Femur (tissue), 1 donor: ENCODE measurements around the gene AOAH.
"Not testable (repeated sequence)": the region's sequence is repeated elsewhere in the genome, so short reads cannot be mapped to it uniquely, and the experiment has no call there.

Experiments
- DNase-seq: peaks from one replicate; pipeline ENCODE4 v3.0.0-alpha.2; 2017

The AOAH gene

DNA sequence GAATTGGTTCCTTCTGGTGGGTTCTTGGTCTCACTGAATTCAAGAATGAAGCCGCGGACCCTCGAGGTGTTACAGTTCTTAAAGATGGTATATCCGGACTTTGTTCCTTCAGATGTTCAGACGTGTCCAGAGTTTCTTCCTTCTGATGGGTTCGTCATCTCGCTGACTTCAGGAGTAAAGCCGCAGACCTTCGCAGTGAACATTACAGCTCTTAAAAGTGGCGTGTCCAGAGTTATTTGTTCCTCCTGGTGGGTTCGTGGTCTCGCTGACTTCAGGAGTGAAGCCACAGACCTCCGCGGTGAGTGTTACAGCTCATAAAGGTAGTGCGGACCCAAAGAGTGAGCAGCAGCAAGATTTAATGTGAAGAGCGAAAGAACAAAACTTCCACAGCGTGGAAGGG is 220.1 kb downstream of the AOAH start:
- not testable (repeated sequence) for DNase-seq

DNA sequence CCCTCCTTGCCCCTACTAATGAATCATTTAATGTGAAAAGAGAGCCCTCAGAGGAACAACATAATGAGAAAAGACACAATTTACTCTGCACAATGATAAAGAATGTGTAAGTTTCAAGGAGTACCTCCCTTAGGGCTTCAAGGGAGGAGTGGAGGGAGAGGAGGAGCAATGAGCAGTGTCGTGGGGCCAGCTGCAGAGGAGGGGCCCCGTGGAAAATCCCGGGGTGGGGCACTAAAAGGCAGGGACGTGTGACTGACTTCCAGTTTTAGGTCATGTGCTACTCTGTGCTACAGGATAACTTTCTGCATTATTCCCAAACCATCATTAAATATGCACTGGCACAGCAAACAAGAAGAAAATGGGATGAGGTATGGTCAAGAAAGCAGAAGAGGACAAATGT is 226.5 kb downstream of the AOAH start:
- DNase-seq = no peak

DNA sequence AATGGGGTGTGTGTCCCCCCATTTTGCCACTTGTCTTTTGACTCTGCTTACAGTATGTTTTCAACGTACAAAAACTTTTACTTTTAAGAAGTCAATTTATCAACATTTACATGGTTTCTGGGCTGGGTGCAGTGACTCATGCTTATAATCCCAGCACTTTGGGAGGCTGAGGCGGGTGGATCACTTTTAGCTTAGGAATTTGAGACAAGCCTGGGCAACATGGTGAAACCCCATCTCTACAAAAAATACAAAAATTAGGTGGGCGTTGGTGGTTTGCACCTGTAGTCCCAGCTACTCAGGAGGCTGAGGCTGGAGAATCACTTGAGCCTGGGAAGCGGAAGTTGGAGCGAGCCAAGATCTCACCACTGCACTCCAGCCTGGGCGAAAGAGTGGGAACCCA is 227.1 kb downstream of the AOAH start:
- not testable (repeated sequence) for DNase-seq

DNA sequence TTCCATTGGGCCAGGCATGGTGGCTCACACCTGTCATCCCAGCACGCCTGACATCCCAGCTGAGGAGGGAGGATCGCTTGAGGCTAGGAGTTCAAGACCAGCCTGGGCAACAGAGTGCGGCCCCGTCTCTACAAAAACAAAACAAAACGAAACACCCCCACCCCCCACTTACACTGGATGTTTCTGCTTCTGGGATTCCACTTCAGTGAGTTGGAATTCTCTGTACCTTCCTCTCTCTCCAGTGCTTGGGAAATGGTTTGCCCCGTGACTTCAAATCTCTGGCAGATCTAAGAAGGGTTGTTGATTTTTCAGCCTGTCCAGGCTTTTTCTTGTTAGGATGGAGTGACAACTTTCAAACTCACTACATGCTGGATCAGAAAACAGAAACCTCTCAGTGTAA is 227.7 kb downstream of the AOAH start:
- DNase-seq = no peak

DNA sequence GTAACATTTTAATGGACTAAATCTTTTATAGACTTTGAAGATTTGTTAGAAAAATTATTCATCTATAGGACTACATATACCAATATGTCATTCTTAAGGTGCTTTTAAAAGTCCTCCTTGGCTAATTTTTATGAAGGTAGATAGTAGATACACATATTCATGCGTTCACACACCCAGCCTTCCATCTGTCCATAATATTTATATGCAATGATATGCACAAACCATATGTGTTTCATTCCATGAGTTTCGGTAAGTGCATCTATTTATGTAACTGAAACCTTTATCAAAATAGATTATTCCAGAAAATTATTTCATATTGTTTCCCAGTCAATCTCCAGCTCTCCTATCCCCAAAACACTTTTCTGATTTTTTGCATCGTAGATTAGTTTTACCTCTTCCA is 233.0 kb downstream of the AOAH start:
- no peak for DNase-seq

DNA sequence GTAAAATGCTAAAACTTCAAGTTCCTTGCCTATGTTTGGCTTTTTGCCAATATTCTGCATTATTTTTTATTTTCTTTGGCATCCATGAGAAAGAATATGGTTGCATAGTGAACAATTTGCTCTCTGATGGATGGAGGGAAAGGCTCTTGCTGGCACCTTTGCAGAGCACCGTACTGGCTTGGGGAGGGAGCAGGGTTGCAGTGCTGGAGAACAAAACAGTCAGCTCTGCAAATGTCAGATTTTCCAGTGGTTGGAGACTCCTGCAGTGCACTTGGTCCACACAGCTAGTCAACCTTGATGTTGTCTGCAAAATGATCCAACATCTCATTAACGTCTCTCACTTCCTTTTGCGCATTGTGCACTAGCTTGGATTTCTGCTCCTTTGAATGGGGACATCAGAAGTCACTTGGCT is 233.9 kb downstream of the AOAH start:
- no peak for DNase-seq

DNA sequence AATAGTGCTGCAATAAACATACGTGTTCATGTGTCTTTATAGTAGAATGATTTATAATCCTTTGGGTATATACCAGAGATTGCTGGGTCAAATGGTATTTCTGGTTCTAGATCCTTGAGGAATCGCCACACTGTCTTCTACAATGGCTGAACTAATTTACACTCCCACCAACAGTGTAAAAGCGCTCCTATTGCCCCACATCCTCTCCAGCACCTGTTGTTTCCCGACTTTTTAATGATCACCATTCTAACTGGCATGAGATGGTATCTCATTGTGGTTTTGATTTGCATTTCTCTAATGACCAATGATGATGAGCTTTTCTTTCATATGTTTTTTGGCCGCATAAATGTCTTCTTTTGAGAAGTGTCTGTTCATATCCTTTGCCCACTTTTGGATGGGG is 235.6 kb downstream of the AOAH start:
- DNase-seq = not testable (repeated sequence)

DNA sequence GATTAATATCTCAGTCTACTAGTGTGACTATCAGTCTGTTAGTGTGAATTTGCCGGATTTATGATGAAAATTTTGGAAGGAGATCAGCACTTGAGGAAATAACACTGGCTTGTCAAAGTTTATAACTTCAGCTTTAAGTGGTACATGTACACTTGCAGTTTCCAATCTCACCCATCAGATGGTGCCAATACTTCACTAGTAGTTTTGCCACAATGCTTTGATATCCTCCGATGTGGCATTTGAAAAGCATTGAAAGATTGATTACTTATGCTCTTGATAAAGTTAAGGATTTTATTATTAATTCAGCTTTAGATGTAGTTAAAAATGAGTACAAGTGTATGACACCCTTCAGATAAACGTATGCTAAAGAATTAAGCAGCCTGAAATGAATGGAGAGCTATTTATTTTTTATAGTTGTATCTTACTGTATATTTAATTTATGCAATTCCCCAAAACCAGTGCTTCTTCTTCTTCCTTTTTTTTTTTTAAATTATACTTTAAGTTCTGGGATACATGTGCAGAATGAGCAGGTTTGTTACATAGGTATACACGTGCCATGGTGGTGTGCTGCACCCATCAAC is 236.4 kb downstream of the AOAH start:
- DNase-seq = no peak

DNA sequence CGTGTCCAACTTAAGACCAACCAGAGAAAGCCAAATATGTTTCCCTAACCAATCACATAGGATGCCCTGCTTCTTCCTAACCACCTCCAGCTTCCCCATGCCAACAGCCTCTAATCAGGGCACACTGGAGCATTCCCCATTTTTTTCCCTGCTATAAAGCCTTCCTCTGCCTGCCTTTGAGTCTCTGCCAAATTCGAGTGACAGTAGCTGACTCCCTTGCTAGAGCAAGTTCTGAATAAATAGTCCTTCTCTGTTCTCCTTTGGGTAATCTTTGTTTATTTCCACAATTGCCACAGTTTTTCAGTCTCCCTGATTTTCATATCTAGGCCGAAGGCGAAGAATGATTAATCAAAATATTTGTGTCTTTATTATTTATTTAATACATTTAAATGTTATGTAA is 238.0 kb downstream of the AOAH start:
- no peak for DNase-seq

DNA sequence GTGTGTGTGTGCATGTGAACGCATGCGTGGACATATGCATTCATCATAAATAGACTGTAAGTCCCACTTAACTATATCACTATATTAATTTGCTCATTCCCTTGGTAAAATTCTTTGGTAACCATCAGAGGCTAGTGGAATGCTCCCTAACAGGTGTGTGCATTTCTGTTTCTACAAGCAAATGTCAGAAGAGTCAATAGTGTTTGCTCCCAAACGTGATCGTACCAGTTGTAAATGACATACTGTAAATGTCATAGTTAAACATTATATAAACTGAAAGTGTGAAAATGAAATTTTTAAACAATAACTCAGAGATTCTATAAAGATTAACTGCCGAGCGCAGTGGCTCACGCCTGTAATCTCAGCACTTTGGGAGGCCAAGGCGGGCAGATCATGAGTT is 240.0 kb downstream of the AOAH start:
- no peak for DNase-seq

DNA sequence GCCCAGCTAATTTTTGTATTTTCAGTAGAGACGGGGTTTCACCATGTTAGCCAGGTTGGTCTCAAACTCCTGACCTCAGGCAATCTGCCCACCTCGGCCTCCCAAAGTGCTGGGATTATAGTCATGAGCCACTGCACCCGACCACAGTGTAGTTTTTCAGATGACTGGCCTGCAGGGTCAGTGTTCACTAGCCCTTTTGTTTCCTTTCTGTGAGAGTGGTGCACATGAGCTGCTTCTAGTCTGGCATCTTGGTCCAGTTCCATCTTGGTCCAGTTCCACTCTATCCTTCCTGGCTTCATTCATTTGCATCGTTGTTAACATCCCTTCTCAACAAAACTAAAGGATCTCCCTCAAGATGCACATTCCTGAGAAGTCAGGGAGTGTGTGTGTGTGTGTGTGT is 240.4 kb downstream of the AOAH start:
- not testable (repeated sequence) for DNase-seq

DNA sequence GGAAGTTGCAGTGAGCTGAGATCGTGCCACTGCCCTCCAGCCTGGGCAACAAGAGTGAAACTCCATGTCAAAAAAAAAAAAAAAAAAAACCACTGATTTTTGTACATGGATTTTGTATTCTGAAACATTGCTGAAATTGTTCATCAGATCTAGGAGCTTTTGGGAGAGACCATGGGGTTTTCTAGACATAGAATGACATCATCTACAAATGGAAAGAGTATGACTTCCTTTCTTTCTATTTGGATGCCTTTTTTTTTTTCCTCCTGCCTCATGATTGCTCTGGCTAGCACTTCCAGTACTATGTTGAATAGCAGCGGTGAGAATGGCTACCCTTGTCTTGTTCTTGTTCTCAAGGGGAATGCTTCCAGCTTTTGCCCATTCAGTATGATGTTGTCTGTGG is 245.5 kb downstream of the AOAH start:
- DNase-seq = no peak

DNA sequence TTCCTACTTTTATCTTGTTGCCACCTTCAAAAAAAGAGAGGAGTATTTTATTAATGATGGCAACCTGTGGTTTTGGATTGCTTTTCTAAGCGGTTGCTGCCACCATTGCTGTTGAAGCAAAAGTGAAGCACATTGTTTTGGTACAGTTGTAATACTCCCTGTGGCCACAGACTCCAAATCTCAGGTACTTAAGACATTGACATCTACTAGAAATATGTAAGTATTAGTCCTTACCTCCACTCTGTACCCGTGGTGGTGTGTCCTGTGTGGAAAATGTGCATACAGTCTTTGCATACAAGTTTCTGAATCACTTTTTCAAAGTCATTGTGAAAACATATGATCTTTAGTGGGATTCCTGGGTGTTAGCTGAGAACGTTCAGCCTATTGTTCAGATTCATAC is 248.9 kb downstream of the AOAH start:
- DNase-seq = no peak

DNA sequence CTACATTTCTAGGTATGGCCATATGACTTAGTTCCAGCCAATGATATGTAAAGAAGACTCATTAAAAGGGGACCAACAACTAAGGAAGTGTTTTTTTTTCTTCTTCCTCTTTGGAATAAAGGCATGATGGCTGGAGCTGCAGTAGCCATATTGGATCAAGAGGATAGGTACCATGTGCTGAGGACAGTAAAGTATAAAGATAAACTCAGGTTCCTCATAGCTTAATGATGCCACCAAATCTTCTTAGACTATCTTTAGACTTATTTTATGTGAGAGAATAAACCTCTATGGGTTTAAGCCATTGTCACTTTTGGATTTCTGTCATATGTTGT is 249.3 kb downstream of the AOAH start:
- no peak for DNase-seq

DNA sequence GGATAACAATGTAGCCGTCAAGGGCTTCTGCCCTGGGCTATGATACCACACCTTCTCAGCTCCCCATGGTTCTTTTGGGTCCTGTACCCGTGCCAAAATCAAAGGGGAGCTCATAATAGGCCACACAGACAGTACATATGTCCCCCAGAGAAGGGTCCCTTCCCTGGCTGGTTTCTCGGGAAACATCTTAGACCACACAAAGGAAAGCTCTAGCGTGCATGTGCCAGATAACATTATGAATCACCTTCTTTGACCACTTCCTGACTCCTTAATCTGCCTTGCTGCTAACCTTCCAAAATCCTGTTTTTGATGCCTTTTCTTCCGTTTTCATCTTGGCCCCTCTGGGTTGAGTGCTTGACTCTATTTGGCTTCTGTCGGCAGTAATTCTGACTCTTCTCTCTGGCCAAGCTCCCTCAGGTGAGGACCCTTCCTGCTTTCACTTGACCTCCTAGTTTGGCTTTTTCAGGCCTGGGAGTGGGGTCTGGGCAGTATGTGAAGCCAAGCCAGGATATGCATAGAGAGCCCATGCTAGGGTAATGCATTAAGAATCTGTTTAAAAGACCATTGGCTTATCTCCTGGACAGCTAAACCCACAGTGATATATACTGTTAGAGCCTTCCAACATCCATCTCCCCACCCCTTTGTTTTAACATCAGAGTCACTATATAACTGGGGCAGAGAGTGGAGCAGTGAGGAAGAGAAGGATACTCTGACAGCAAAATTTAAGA is 249.8 kb downstream of the AOAH start:
- no peak for DNase-seq

DNA sequence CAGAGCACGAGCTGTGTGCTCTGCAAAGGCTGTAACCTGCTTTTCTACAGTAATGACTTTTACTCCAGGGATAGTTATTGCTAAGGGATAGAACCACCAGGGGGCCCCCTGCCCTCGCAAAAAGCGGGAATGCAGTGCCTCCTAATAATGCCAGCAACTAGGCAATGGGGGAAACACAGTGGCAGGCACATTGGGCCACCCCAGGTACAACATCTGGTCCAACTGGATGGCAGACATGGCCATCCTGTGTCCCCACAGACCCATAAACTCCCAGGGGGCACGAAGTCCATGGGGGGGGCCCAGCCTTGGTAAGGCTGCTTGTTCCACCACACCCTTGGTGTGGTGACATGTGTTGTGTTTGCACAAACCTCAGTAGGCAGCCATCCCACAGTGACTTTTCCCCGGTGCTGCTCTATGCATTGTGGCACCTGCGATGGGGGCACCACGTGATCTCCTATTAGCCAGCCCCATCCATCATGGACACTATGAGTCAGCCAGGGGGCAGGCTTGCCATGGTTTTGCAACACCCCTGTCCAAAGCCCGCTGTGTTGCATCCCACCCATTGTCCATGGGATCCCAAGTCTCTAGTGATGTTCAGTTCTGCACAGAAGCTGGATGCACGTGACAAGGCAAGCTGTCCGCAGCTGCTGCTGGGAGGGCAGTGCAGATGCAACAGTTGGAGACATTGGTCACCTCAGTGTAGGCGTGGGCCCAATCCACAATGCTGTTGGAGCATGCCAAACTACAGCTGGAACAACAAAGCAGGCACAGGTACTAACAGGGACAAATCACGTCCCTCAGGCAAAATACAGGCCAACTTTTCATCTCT is 250.6 kb downstream of the AOAH start:
- peak; percentile 39 for DNase-seq

DNA sequence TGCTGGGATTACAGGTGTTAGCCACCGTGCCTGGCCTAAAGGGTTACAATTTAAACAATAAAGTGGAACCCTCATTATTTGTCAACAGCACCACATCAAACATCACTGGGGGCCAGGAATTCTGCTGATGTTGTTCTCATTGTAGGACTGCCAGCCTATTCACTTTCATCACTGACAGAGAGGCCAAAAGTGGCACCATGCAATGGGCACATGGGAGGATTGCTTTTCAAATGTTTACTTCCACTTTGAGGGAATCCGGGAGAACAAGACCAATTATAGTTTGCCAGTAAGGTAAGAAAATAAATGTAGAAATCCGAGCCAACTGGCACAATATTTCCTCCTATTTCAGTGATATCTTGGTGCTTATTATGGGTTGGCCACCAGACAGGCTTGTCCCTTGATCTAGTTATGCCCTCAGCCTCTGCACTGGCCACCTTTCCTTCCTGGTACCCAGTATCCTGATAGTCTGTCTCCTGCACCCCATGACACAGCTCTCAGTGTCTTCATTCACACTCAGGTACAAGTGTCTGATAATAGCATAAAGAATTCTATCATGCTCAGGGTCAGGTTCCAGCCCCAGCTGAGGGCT is 252.1 kb downstream of the AOAH start:
- no peak for DNase-seq

DNA sequence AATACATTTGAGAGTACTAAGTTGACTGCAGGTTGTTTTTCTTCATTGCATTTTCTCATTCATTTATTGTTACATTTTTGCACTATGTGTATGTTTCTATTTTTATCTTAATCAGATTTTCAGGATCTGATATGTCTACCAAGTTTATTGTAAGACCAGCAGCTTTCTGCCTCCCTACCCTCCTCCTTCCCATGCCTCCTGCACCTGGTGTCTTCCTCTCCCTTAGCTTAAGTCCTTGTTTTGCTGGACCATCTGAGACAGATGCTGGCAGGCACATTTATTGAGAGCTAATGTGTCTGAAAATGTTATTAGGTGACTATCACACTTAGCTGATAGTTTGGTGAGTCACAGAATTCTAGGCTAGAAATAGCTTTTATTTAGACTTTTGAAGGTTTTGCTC is 255.1 kb downstream of the AOAH start:
- no peak for DNase-seq

DNA sequence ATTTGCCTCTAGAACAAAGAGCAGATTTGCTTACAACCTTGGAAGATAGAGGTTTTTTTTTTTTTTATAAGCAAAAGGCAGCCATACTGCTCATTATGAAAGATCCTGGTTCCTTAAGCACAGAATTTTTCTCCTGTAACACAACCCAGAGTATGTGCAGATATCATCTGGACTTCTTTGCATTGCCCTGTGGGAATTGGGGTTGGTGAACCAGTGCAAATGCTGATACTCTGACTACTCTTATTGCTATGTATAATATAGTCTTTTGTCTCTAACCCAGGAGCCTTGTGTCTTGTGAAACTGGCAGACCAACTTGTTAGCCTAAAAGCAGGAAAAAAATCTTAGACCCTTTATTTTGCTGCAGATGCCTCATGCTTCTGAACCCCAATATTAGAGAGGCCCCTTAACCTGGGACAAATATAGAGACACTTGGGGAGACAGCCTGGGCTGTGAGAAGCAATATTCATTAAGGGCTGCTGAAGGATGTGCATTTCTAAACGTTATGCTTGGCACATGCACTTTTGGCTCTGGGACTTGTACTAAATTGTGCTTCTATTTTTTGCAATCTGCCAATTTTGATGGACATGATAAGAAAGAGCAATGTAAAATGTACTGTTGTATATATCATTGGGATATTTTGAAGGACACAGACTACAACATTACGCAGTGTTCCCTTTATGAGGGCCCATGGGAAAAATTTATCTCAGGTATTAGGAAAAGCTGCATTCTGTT is 255.8 kb downstream of the AOAH start:
- DNase-seq = no peak

DNA sequence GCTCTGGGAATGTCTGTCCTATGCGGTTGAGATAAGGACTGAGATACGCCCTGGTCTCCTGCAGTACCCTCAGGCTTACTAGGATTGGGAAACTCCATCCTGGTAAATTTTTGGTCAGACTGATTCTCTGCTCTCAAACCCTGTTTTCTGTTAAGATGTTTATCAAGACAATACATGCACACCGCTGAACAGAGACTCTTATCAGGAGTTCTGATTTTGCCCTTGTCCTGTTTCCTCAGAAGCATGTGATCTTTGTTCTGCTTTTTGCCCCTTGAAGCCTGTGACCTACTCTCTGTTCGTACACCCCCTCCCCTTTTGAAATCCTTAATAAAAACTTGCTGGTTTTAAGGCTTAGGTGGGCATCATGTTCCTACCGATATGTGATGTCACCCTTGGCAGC is 258.3 kb downstream of the AOAH start:
- not testable (repeated sequence) for DNase-seq

DNA sequence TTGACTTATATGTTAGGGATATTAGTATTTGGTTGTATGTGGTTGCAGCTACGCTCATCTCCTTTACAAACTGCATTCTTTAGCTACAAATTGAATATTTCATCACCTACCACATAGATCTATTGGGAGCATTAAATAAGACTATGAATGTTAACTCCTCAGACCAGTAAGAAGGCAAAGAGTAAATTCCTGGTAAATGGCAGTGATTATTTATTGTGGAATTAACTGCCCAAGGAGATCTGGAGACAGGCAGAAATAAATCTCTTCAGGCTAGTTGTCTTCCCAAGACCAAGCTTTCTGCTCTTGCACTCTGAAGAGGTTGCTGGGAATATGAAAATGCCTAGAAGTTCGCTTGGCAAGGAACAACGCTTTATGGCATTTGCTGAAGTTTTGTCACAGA is 260.0 kb downstream of the AOAH start:
- no peak for DNase-seq
